Activated CD8-positive, alpha-beta memory T cell treated with anti-CD3 and anti-CD28 coated beads, Interleukin-2, amount 50 U/mL, for 24 hours (primary cell): ENCODE measurements around the gene BANP.
"Not testable (repeated sequence)": the region's sequence is repeated elsewhere in the genome, so short reads cannot be mapped to it uniquely, and the experiment has no call there.

ENCODE experiments used
- DNase-seq: peaks from one replicate; pipeline ENCODE4 v3.0.0-alpha.2; 2020; ENCODE audit errors: extremely low read depth

The BANP gene

GRCh38 chr16:88086571-88087516, 135.6 kb downstream of the BANP start:
- no peak for DNase-seq

- no peak for DNase-seq
Observed at GRCh38 chr16:88087517-88087877, 136.3 kb downstream of the BANP start.

GRCh38 chr16:88088161-88088581, 136.9 kb downstream of the BANP start:
- DNase-seq, result no peak

DNA sequence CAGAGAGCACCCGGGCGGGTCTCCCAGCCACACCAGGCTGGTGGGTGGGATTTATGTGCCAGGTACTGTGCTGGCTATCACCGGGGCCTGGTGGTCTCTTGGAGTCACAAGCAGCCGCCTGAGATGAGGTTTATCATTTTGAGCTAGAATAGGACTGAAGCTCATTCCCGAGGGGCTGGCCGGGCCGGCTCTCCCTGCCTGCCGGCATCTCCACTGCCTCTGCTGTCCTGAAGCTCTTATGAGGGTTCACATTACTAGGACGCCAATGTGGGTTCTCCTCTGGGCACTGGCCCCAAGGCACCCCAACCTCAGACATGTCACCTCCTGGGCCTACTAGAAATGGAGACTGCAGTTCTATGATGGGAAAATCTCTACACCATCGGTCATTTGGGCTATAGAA, 137.4 kb downstream of the BANP start:
- not testable (repeated sequence) for DNase-seq

DNA sequence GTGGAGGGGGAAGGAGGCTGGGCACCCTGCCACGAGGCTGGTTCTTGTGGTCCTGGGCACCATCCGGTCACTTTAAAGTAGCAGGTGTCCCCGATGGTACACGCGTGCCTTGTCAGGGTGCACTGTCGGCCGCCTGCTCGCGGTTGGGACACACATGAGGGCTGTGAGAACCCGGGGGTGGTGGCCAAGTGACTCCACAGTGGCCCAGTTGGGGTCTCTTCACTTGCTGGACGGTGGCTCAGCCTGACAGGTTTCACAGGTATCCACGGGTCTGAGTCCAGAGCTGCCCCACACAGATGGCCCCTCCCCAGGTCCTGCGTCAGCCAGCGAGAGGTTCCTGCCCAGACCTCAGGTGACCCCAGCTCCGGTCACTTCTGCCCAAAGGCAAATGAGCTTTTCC, 137.8 kb downstream of the BANP start:
- DNase-seq, result not testable (repeated sequence)

- not testable (repeated sequence) for DNase-seq
Observed at GRCh38 chr16:88089632-88090376, 138.6 kb downstream of the BANP start.

GRCh38 chr16:88090377-88091175, 139.3 kb downstream of the BANP start:
- not testable (repeated sequence) for DNase-seq

GRCh38 chr16:88091221-88091971, 140.2 kb downstream of the BANP start:
- DNase-seq, result not testable (repeated sequence)

GRCh38 chr16:88091972-88092302, 140.7 kb downstream of the BANP start:
- not testable (repeated sequence) for DNase-seq

GRCh38 chr16:88092791-88093555, 141.7 kb downstream of the BANP start:
- not testable (repeated sequence) for DNase-seq

GRCh38 chr16:88093556-88094252, 142.5 kb downstream of the BANP start:
- DNase-seq, result not testable (repeated sequence)

- DNase-seq, result not testable (repeated sequence)
Observed at GRCh38 chr16:88094253-88094575, 143.0 kb downstream of the BANP start.

DNA sequence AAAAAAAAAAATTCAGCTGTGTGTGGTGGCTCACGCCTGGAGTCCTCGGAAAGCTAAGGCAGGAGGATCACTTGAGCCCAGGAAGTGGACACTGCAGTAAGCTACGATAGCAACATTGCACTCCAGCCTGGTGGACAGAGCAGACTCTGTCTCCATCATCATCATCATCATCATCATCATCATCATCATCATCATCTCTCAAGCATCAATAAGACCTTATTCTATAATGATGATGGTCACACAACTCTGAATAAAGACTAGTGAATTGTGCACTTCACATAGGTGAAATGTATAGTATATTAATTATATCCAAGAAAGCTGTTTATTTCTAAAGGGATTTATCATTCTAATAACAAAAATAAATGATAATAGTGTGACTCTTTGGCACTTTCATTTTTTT, 143.7 kb downstream of the BANP start:
- DNase-seq, result not testable (repeated sequence)

DNA sequence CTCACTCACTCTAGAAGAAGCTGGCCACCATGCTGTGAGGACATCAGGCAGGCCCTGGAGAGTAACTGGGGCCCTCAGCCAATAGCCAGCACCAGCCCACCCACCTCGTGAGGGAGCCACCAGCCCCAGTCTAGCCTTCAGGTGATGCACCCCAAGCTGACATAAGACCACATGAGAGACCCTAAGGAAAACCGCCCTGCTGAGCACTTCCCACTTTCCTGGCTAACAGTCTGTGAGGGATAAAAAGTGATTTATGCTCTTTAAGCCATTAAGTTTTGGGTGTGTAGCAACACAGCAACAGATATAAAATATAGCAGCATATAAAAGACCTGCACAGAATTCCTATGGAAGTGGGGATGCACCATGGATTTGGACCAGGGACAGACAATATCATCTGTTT, 145.4 kb downstream of the BANP start:
- DNase-seq, result not testable (repeated sequence)

GRCh38 chr16:88098731-88099562, 147.7 kb downstream of the BANP start:
- not testable (repeated sequence) for DNase-seq

DNA sequence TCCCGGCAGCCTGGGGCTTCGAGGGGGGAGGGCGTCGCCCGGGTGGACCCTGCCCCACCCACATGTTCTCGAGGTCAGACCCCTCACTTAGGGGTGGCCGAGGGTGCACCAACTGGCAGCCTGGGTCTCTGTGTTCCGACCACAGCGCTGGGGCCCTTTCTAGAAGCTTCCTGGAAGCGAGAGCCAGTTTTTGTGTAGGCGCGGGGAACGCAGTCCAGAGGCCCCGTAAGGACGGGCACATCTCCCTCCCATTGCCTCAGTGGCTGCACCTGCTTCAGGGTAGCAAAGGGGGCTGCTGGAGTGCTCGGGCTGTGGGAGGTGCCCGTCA, 148.3 kb downstream of the BANP start:
- no peak for DNase-seq

- not testable (repeated sequence) for DNase-seq
Observed at GRCh38 chr16:88099956-88100355, 148.7 kb downstream of the BANP start.

DNA sequence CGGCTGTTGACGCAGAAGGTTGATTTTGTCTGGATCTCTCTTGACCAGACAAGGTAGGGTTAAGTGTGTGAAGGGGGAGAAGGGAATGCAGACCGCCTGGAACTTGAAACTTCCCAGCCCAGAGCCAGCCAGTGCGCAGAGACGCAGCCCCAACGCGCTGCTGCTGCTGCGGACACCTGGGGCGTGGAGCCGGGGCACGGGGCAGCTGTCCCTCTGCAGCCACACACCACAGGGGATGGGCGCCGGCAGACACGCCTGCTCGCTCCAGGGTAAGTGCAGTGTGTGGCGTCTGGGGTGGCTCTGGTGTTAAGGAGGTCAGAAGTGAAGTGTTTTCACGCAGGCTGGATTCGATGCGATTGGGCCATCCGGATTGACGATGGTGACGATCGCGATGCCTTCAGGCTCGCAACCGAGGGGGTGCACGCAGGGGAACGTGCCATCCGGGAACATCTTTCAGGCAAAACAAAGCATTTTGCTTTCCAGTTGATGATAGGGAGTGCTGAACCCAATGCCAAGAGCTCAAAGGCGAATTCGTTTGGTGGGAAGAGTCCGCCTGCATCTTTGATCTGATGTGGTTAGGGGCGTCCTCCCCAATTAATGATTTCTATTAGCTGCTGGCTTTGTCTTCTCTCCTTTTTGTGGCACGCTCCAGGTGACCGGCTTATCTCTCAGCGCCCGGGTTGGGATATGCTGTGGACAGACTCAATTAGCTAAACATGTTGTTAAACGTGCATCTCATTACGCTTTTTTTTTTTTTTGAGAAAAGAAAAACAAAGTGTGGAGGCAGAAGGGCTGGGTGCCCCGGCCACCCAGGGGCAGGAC, 149.8 kb downstream of the BANP start:
- not testable (repeated sequence) for DNase-seq
